ENCODE measurements around the gene BASP1.

DNA sequence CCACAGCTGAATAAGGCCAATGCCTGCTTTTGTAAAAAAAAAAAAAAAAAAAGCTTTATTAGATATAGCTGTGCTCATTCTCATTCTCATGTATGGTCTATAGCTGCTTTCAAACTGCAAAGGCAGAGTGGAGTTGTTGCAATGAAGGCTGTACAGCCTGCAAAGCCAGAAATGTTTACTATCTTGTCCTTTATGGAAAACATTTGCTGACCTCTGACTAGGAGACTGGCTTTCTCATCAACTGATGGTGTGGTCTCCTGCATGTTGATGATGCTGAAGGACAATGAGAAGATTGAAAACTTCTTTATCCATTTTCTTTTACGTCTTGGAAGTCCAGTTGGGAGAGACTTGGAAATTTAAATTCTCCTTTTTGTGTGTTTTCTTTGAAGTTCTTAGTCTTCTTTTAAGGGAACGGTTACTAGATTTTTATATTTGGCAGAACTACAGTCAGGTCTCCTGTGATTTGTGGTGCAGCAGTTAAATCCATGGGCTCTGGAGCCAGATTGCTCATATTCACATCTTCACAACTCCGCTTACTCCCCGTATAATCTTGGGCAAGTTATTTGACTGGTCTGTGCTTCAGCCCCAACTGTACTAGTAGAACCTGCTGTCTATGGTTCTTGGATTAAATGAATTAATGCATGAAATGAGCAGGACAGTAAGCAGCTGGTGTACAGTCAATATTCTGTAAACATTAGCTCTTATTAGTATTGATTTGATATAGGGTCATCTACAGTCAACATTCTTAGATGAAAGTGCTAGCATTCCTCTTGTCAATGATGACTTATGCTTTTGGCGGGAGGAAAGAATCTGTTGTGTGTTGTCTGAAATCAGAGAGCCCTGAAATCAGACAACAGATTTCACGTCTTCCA lies 39.7 kb upstream of the BASP1 start:
- TF ChIP-seq, protein P1, sequence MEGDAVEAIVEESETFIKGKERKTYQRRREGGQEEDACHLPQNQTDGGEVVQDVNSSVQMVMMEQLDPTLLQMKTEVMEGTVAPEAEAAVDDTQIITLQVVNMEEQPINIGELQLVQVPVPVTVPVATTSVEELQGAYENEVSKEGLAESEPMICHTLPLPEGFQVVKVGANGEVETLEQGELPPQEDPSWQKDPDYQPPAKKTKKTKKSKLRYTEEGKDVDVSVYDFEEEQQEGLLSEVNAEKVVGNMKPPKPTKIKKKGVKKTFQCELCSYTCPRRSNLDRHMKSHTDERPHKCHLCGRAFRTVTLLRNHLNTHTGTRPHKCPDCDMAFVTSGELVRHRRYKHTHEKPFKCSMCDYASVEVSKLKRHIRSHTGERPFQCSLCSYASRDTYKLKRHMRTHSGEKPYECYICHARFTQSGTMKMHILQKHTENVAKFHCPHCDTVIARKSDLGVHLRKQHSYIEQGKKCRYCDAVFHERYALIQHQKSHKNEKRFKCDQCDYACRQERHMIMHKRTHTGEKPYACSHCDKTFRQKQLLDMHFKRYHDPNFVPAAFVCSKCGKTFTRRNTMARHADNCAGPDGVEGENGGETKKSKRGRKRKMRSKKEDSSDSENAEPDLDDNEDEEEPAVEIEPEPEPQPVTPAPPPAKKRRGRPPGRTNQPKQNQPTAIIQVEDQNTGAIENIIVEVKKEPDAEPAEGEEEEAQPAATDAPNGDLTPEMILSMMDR (IDR thresholded peaks at IDR 0.05) = no peak
- no peak for TF ChIP-seq POLR2A (IDR thresholded peaks at IDR 0.05)
